CD4-positive, alpha-beta T cell (primary cell): ENCODE results near the gene APOOL. TPM values are rescaled to one million over a fixed set of nuclear protein-coding genes. Genes with fewer than 3 reads are reported as not detected.
"Not testable (repeated sequence)": the region's sequence is repeated elsewhere in the genome, so short reads cannot be mapped to it uniquely, and the experiment has no call there.

Experiments
- ATAC-seq: fragments of 200-7000 bp; cut with Tn5 transposase; one replicate; pipeline ENCODE4 v1.10.0; 2022; ENCODE audit warnings: mild to moderate bottlenecking; ENCODE audit not compliant: poor library complexity
- CTCF ChIA-PET: fragments of 350-600 bp; sonication (Branson Sonifier 250); formaldehyde crosslinking; loops from one replicate; lab custom pipeline; 2021; ENCODE audit warnings: antibody characterized with exemption, inconsistent platforms; lab: Charles Lee
- POLR2A ChIA-PET: fragments of 350-600 bp; sonication (Branson Sonifier 250); formaldehyde crosslinking; loops from one replicate; lab custom pipeline; 2021; ENCODE audit warnings: antibody characterized with exemption, inconsistent platforms; lab: Charles Lee
- DNase-seq, 14 experiments: peaks; one replicate each; pipeline ENCODE4 v3.0.0-alpha.2; 2013 to 2020; ENCODE audit warnings: mixed read lengths in 2 of 14
- H3K27ac ChIP-seq, 2 donors: one replicate each; pipeline versions ENCODE4 v1.5.1 to v1.7.0; 2013; ENCODE audit warnings: low read length in 2 of 2, low read depth in 1 of 2, mild to moderate bottlenecking in 1 of 2
- H3K27me3 ChIP-seq, 2 experiments: 1 replicate in 1 of 2; 2 replicates in 1 of 2; pipeline versions ENCODE4 v1.6.1 to v1.7.0; 2013; ENCODE audit warnings: low read length in 2 of 2, control low read depth in 1 of 2, mild to moderate bottlenecking in 1 of 2, moderate library complexity in 1 of 2; ENCODE audit not compliant: insufficient read depth in 2 of 2, control insufficient read depth in 1 of 2
- H3K36me3 ChIP-seq: one replicate; pipeline ENCODE4 v1.6.1; 2013; ENCODE audit warnings: low read length, control low read depth; ENCODE audit not compliant: insufficient read depth
- H3K4me1 ChIP-seq: one replicate; pipeline ENCODE4 v1.6.1; 2013; ENCODE audit warnings: low read length, control low read depth; ENCODE audit not compliant: insufficient read depth
- H3K4me3 ChIP-seq: one replicate; pipeline ENCODE4 v1.5.1; 2013; ENCODE audit warnings: mild to moderate bottlenecking, low read length, moderate library complexity
- H3K9me3 ChIP-seq, 2 experiments: 1 replicate in 1 of 2; 2 replicates in 1 of 2; pipeline versions ENCODE4 v1.6.1 to v1.7.0; 2013; ENCODE audit warnings: low read length in 2 of 2, mild to moderate bottlenecking in 2 of 2, control low read depth in 1 of 2, moderate library complexity in 1 of 2; ENCODE audit not compliant: control insufficient read depth in 1 of 2, insufficient read depth in 1 of 2
- H3K27ac Mint-ChIP-seq: one replicate; pipeline ENCODE4 v1.8.0; 2020; ENCODE audit warnings: mixed read lengths
- H3K27me3 Mint-ChIP-seq: one replicate; pipeline ENCODE4 v1.8.0; 2021; ENCODE audit warnings: mixed read lengths
- H3K36me3 Mint-ChIP-seq: one replicate; pipeline ENCODE4 v1.8.0; 2021; ENCODE audit warnings: low read depth, mixed read lengths
- H3K4me1 Mint-ChIP-seq: one replicate; pipeline ENCODE4 v1.8.0; 2021; ENCODE audit warnings: low read depth, mixed read lengths
- H3K4me3 Mint-ChIP-seq: one replicate; pipeline ENCODE4 v1.8.0; 2020; ENCODE audit warnings: mild to moderate bottlenecking, mixed read lengths
- H3K9me3 Mint-ChIP-seq: one replicate; pipeline ENCODE4 v1.8.0; 2020; ENCODE audit warnings: mixed read lengths
- intact Hi-C, 2 experiments: fragments of 100-400 bp; cut with DNase I in 1 of 2; cut with micrococcal nuclease in 1 of 2; formaldehyde crosslinking; loops; one replicate each; pipeline versions ENCODE4 v1.15.1 to v1.9.0; 2023 to 2025; cut with DNase I, micrococcal nuclease
- polyA plus RNA-seq, 2 donors: library from polyadenylated mRNA; unstranded; fragments of 120-200 nt; gene quantifications; one replicate each; pipeline ENCODE4 v1.2.1, GENCODE V29; 2013
- total RNA-seq, 174 experiments: library from RNA in 2 of 174; stranded (reverse) in 2 of 174; gene quantifications; one replicate each; pipeline ENCODE4 v1.2.3 and lab custom pipeline; 2021 to 2026
- TF ChIP-seq, protein P1 (sequence below): fragments of 200-600 bp; IDR thresholded peaks from one replicate; pipeline ENCODE4 v1.8.0; 2022; ENCODE audit warnings: antibody characterized with exemption, mild to moderate bottlenecking

APOOL gene, protein sequence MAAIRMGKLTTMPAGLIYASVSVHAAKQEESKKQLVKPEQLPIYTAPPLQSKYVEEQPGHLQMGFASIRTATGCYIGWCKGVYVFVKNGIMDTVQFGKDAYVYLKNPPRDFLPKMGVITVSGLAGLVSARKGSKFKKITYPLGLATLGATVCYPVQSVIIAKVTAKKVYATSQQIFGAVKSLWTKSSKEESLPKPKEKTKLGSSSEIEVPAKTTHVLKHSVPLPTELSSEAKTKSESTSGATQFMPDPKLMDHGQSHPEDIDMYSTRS
- total RNA-seq = 1 to 10 TPM; 6.0 to 6.6 TPM
- polyA plus RNA-seq (2013, experiment 1 of 2) = 6.0 TPM
- polyA plus RNA-seq (2013, experiment 2 of 2) = 6.8 TPM
- total RNA-seq (lab: John Stamatoyannopoulos, UW) = 4.8 to 39.7 (median 14.6) reads per million in 172 experiments

DNA sequence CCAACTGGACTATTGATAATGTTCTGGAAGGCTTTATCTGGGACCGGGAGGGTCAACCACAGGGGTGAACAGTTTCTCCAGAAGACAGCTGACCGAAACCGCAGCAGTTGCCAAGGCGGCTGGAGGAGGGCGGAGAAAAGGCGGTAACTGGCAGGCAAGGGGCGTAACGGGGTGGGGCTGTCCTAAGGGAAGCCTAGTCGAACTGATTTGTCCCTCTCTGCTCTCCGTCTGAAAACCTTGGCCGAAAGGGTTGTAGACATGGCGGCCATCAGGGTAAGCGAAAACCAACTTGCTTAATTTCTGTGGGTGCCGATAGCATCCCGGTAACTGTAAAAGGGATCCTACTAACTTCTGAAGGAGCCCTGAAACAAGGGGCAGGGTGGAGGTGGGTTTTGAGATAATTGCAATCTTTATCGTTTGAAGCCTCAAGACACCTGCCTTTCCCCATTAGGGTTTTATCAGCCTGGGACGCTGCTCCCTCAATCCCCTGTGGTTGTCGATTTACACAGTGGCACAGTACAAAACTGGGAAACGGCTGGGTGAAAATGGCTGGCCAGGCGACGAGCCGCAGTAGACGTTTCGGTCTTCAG is at the start of gene APOOL:
TSS of gene APOOL (plus strand) at position 223 of the 590 bp plus-strand sequence. CDS start at position 259, 36 bp downstream.
- Histone ChIP-seq H3K9me3 (no peaks in the 10 kb centered on the region), H3K27ac (no peak within 1 kb of the TSS), H3K27me3 (no peaks in the 10 kb centered on the region), H3K36me3 (no peaks in the 10 kb centered on the region), H3K4me1 (peaks cover 6% of the 10 kb centered on the region), H3K4me3 (peak within 1 kb of the TSS; percentile 83)
- Mint-ChIP-seq H3K36me3 (peaks cover 9% of the 10 kb centered on the region), H3K4me1 (peaks cover 36% of the 10 kb centered on the region), H3K4me3 (peak within 1 kb of the TSS; percentile 94), H3K27me3 (no peaks in the 10 kb centered on the region), H3K9me3 (no peaks in the 10 kb centered on the region), H3K27ac (peak within 1 kb of the TSS; percentile 79)
- peak; percentile 92 for ATAC-seq
- POLR2A ChIA-PET = no interaction called here
- TF ChIP-seq, protein P1, sequence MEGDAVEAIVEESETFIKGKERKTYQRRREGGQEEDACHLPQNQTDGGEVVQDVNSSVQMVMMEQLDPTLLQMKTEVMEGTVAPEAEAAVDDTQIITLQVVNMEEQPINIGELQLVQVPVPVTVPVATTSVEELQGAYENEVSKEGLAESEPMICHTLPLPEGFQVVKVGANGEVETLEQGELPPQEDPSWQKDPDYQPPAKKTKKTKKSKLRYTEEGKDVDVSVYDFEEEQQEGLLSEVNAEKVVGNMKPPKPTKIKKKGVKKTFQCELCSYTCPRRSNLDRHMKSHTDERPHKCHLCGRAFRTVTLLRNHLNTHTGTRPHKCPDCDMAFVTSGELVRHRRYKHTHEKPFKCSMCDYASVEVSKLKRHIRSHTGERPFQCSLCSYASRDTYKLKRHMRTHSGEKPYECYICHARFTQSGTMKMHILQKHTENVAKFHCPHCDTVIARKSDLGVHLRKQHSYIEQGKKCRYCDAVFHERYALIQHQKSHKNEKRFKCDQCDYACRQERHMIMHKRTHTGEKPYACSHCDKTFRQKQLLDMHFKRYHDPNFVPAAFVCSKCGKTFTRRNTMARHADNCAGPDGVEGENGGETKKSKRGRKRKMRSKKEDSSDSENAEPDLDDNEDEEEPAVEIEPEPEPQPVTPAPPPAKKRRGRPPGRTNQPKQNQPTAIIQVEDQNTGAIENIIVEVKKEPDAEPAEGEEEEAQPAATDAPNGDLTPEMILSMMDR = no peak
- intact Hi-C loops = no loop called here
- DNase-seq = peak; percentile 43 to 86 (median 63)
- CTCF ChIA-PET = no interaction called here

DNA sequence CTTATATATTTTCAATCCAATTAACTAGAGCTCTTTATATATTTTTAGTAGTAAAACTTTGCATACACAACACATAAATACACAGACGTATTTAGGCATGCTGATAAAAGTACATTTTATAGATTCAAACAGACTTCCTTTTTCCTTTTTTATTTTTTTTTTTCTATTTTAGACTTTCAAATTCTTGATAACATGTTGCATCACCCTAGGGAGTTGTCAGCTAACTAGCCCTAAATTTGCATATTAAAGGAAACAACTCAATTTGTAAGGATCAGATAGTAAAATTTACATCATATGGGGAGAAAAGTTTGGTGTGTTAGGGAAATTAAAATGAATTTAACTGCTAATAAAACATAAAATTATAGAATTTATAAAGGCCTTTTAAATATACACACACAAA is 47.4 kb upstream of the APOOL start:
- H3K4me3 Mint-ChIP-seq = no peak overlapping the region
- DNase-seq (no peak), ATAC-seq (no peak)
- H3K27ac Mint-ChIP-seq = no peak overlapping the region
- Histone ChIP-seq H3K4me1 (no peaks in the 10 kb centered on the region), H3K27me3 (no peaks in the 10 kb centered on the region), H3K9me3 (no peaks in the 10 kb centered on the region), H3K27ac (no peak overlapping the region), H3K4me3 (no peak overlapping the region), H3K36me3 (no peaks in the 10 kb centered on the region)
- no peaks in the 10 kb centered on the region for H3K36me3 Mint-ChIP-seq
- H3K4me1 Mint-ChIP-seq = no peaks in the 10 kb centered on the region
- ChIA-PET CTCF (no interaction called here), POLR2A (no interaction called here)
- H3K9me3 Mint-ChIP-seq = no peaks in the 10 kb centered on the region
- TF ChIP-seq, protein P1 = no peak
- intact Hi-C loops = no loop called here
- no peaks in the 10 kb centered on the region for H3K27me3 Mint-ChIP-seq

- POLR2A ChIA-PET = no interaction called here
- Histone ChIP-seq H3K27me3 (no peaks in the 10 kb centered on the region), H3K4me1 (no peaks in the 10 kb centered on the region), H3K27ac (no peak overlapping the region), H3K36me3 (no peaks in the 10 kb centered on the region), H3K4me3 (no peak overlapping the region), H3K9me3 (peaks cover 0 to 10% of the 10 kb centered on the region in 2 experiments)
- no peak for ATAC-seq
- no peak overlapping the region for H3K4me3 Mint-ChIP-seq
- H3K9me3 Mint-ChIP-seq = no peaks in the 10 kb centered on the region
- H3K27ac Mint-ChIP-seq = no peak overlapping the region
- no peak for DNase-seq
- CTCF ChIA-PET = no interaction called here
- H3K27me3 Mint-ChIP-seq = no peaks in the 10 kb centered on the region
- no peaks in the 10 kb centered on the region for H3K36me3 Mint-ChIP-seq
- TF ChIP-seq, protein P1 = no peak
- no peaks in the 10 kb centered on the region for H3K4me1 Mint-ChIP-seq
- intact Hi-C loops = no loop called here
Measured at GRCh38 chrX:84974803-84975202, 28.9 kb upstream of the APOOL start.

- H3K4me1 ChIP-seq, H3K36me3 Mint-ChIP-seq, H3K4me3 ChIP-seq, H3K9me3 Mint-ChIP-seq, CTCF ChIA-PET, intact Hi-C loops, H3K9me3 ChIP-seq, POLR2A ChIA-PET, H3K36me3 ChIP-seq, H3K27ac ChIP-seq, H3K27ac Mint-ChIP-seq, H3K4me1 Mint-ChIP-seq, DNase-seq, H3K27me3 ChIP-seq, ATAC-seq, H3K4me3 Mint-ChIP-seq: not testable (repeated sequence)
- H3K27me3 Mint-ChIP-seq = peaks cover 17% of the 10 kb centered on the region
Measured at GRCh38 chrX:84991739-84992138, 11.9 kb upstream of the APOOL start.
